DND-41 (cell line): ENCODE data around the gene EFNB3.

Experiments used
- CTCF ChIP-seq: IDR thresholded peaks from 2 replicates; pipeline ENCODE4 v1.5.1; 2012; ENCODE audit warnings: borderline replicate concordance, low read length, moderate library complexity, mild to moderate bottlenecking; ENCODE audit not compliant: poor library complexity, severe bottlenecking; ENCODE audit errors: extremely low read depth
- EZH2 ChIP-seq: IDR thresholded peaks from 3 replicates; pipeline ENCODE4 v1.6.1; 2012; ENCODE audit warnings: borderline replicate concordance, low read depth, mild to moderate bottlenecking, moderate library complexity, low read length, inconsistent platforms; ENCODE audit not compliant: severe bottlenecking

- TF ChIP-seq EZH2: no peak
- TF ChIP-seq CTCF: no peak
Observed at GRCh38 chr17:7727886-7728285, 22.9 kb downstream of the EFNB3 start.
